ENCODE data around the gene CDC25B. TPM values are rescaled to one million over a fixed set of nuclear protein-coding genes. Genes with fewer than 3 reads are reported as not detected.

The CDC25B gene
- total RNA-seq, 4 donors from 2014 or later: 13.2 to 72.8 (median 25.5) TPM

- DNase-seq: no peak
- TF ChIP-seq CTCF (IDR thresholded peaks at IDR 0.05): no peak
- no peak for TF ChIP-seq POLR2A (IDR thresholded peaks at IDR 0.05)
- Histone ChIP-seq H3K27me3 (no peaks in the 10 kb centered on the region), H3K4me3 (peak overlapping the region; percentile 41 to 46), H3K27ac (peak overlapping the region; percentile 34 to 50), H3K4me1 (peaks cover 0 to 14% of the 10 kb centered on the region in 2 donors), H3K9me3 (no peaks in the 10 kb centered on the region), H3K36me3 (no peaks in the 10 kb centered on the region)
- intact Hi-C loops (cut with DNase I; ENCODE audit: low total_unique reads): no loop called here
Observed at GRCh38 chr20:3777381-3777715, 18.8 kb upstream of the CDC25B start.

GRCh38 chr20:3777716-3778629 lies 18.1 kb upstream of the CDC25B start:
- TF ChIP-seq CTCF (IDR thresholded peaks at IDR 0.05): peak in 1 of 4 experiments; percentile 16
- TF ChIP-seq POLR2A (IDR thresholded peaks at IDR 0.05): no peak
- intact Hi-C loops (cut with DNase I; ENCODE audit: low total_unique reads): no loop called here
- peak overlapping the region; percentile 41 to 46 for H3K4me3 ChIP-seq
- no peaks in the 10 kb centered on the region for H3K36me3 ChIP-seq
- H3K27me3 ChIP-seq: no peaks in the 10 kb centered on the region
- peak; percentile 70 to 75 for DNase-seq
- H3K4me1 ChIP-seq: peaks cover 0 to 14% of the 10 kb centered on the region in 2 donors
- H3K9me3 ChIP-seq: no peaks in the 10 kb centered on the region
- peak overlapping the region; percentile 34 to 50 for H3K27ac ChIP-seq

GRCh38 chr20:3778976-3779375 lies 17.1 kb upstream of the CDC25B start:
- H3K4me1 ChIP-seq: peaks cover 0 to 17% of the 10 kb centered on the region in 2 donors
- no peak overlapping the region for H3K4me3 ChIP-seq
- no peak for TF ChIP-seq POLR2A (IDR thresholded peaks at IDR 0.05)
- no peak for TF ChIP-seq CTCF (IDR thresholded peaks at IDR 0.05)
- H3K27me3 ChIP-seq: no peaks in the 10 kb centered on the region
- no peak for DNase-seq
- H3K9me3 ChIP-seq: no peaks in the 10 kb centered on the region
- intact Hi-C loops (cut with DNase I; ENCODE audit: low total_unique reads): no loop called here
- H3K27ac ChIP-seq: no peak overlapping the region
- no peaks in the 10 kb centered on the region for H3K36me3 ChIP-seq

- peaks cover 4 to 33% of the 10 kb centered on the region in 2 donors for H3K4me1 ChIP-seq
- no peaks in the 10 kb centered on the region for H3K36me3 ChIP-seq
- peak; percentile 74 to 90 for DNase-seq
- H3K27ac ChIP-seq: peak within 1 kb of the TSS; percentile 52 to 62
- peak within 1 kb of the TSS in 1 of 2 donors; percentile 26 for H3K4me3 ChIP-seq
- intact Hi-C loops (cut with DNase I; ENCODE audit: low total_unique reads): no loop called here
- no peaks in the 10 kb centered on the region for H3K9me3 ChIP-seq
- TF ChIP-seq CTCF (IDR thresholded peaks at IDR 0.05) (peak; percentile 37 to 70 (median 49)), POLR2A (IDR thresholded peaks at IDR 0.05) (peak in 1 of 2 donors; percentile 14)
- no peaks in the 10 kb centered on the region for H3K27me3 ChIP-seq
Observed at GRCh38 chr20:3781153-3781910, 14.8 kb upstream of the CDC25B start, which contains the start of gene SPEF1. Gene SPEF1 (minus strand): TSS chr20:3781448. CDS start chr20:3781287, 161 bp downstream.
